K562 treated with DMSO at 1 percent for 48 hours (cell line): ENCODE results near the gene ASTE1. TPM values are rescaled to one million over a fixed set of nuclear protein-coding genes. Genes with fewer than 3 reads are reported as not detected.

Source experiments
- total RNA-seq: library from RNA; unstranded; fragments of 300-600 nt; gene quantifications from 2 replicates; pipeline ENCODE4 v1.2.3, GENCODE V29; 2022; ENCODE audit warnings: low replicate concordance; ENCODE audit errors: extremely low read depth

The ASTE1 gene, protein sequence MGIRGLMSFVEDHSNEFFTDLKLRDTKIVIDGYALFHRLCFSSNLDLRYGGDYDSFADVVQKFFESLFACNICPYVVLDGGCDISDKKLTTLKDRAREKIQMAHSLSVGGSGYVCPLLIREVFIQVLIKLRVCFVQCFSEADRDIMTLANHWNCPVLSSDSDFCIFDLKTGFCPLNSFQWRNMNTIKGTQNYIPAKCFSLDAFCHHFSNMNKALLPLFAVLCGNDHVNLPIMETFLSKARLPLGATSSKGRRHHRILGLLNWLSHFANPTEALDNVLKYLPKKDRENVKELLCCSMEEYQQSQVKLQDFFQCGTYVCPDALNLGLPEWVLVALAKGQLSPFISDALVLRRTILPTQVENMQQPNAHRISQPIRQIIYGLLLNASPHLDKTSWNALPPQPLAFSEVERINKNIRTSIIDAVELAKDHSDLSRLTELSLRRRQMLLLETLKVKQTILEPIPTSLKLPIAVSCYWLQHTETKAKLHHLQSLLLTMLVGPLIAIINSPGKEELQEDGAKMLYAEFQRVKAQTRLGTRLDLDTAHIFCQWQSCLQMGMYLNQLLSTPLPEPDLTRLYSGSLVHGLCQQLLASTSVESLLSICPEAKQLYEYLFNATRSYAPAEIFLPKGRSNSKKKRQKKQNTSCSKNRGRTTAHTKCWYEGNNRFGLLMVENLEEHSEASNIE
- not detected in 2 replicates for total RNA-seq

DNA sequence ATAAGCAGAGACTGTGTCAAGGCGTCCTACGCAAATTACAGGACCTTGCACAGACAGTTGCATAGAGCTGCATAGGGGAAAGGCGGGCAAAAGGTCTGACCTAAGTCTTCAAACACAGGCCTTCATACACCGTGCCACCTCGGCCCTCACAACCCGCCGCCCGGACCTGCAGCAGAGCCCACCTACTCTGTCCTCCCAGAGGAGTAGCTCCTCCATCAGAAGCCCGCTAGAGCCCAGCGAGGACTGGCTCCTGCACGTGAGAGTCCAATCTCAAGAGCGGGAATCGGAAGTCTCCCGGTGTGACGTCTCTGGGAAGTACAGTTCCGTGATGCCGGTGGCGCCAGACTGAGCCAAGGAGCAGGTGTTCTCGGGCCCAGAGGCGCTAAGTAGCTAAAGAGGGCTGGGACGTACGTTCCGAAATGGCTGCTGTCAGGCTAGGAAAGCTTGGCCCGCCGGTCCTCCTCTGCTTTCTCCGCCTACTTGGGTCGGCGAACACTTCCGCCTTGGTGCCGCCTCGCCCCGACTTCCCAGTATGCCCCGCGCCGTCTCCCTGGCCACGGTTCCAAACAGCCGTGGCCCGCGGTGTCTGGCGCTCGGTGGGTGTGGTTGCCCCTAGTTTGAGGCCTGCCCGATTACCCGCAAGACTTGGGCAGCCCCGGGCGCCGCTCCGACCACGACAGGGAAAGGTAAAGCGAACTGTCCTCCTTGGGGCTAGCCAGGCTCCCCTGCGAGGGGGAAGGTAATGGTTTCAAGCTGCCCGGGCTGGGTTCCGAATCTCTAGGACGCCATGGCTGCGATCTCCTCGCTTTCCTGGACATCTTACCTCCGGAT, at the start of gene ASTE1, which contains the start of gene NEK11:
Gene ASTE1, minus strand, starts transcription at position 505 of the 831 bp plus-strand sequence. CDS start 1,519 bp downstream, outside the sequence.
Gene NEK11, plus strand, starts transcription at position 557 of the 831 bp plus-strand sequence. CDS start 2,832 bp downstream, outside the sequence.

Other genes starting within 250 kb of the ASTE1 start
- not detected in 2 replicates for gene ATP2C1, start 132.7 kb downstream of the ASTE1 start, total RNA-seq
- not detected in 2 replicates for gene NEK11, start 52 bp upstream of the ASTE1 start, total RNA-seq